Neuron (in vitro differentiated cells): ENCODE measurements around the gene EEF1G.
"Not testable (repeated sequence)": the region's sequence is repeated elsewhere in the genome, so short reads cannot be mapped to it uniquely, and the experiment has no call there.

Source experiments
- H2AFZ ChIP-seq: one replicate; pipeline ENCODE4 v1.6.1; 2013; ENCODE audit warnings: low read depth, mild to moderate bottlenecking, inconsistent platforms, low read length, moderate library complexity
- H3K27me3 ChIP-seq: one replicate; pipeline ENCODE4 v1.6.1; 2013; ENCODE audit warnings: low read length; ENCODE audit not compliant: insufficient read depth
- H3K36me3 ChIP-seq: one replicate; pipeline ENCODE4 v1.6.1; 2013; ENCODE audit warnings: low read length; ENCODE audit not compliant: insufficient read depth
- H3K4me1 ChIP-seq: one replicate; pipeline ENCODE4 v1.6.1; 2013; ENCODE audit warnings: low read length; ENCODE audit not compliant: insufficient read depth
- H3K4me3 ChIP-seq: 2 replicates; pipeline ENCODE4 v1.5.1; 2013; ENCODE audit warnings: mild to moderate bottlenecking, low read length, moderate library complexity
- H3K9me3 ChIP-seq: one replicate; pipeline ENCODE4 v1.6.1; 2013; ENCODE audit warnings: low read length

Gene EEF1G

DNA sequence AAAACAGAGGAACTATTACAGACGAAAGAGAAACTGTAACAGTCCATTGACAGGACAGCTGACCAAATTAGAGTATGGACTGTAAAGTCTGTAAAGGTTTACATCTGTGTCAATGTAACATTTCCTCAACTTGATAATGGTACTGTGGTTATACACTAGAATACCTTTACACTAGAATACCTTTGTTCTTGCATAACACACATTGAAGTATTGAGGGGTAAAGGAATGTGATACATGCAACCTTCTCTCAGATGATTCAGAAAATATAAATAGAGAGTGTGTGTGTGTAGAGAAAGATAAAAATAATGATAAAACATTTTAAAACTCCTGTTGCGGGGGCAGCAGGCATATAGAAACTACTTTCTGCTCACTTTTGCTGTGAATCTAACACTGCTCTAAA, 5.6 kb upstream of the EEF1G start:
- H3K36me3 ChIP-seq = peaks cover 52% of the 10 kb centered on the region
- H3K4me1 ChIP-seq = peaks cover 15% of the 10 kb centered on the region
- H3K4me3 ChIP-seq = no peak overlapping the region

DNA sequence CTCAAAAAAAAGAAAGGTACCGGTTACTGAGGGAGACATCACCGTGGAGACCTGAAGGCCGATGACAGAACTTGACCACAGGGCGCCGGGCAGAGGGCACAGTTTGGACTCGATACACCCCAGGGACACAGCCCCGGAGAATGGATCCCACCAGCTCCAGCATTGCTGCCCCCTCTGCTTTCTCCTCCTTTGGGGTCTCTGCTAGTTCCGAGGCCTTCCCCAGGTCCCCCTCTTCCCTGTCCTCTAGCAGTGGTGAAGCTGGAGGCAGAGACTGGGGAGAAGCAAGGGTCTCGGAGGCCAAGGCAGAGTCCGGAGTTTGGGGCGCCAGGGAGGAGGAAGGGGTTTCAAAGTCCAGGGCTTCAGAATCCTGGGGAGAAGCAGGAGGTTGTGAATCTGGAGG, 4.8 kb upstream of the EEF1G start:
- no peaks in the 10 kb centered on the region for H3K9me3 ChIP-seq
- H2AFZ ChIP-seq = no peak overlapping the region
- H3K4me1 ChIP-seq = peaks cover 17% of the 10 kb centered on the region
- no peaks in the 10 kb centered on the region for H3K27me3 ChIP-seq
- no peak overlapping the region for H3K4me3 ChIP-seq
- H3K36me3 ChIP-seq = peaks cover 46% of the 10 kb centered on the region

More for the DNA sequence above, 5.6 kb upstream of the EEF1G start:
- H3K27me3 ChIP-seq = no peaks in the 10 kb centered on the region
- no peaks in the 10 kb centered on the region for H3K9me3 ChIP-seq
- H2AFZ ChIP-seq = no peak overlapping the region

GRCh38 chr11:62577046-62577714, 3.5 kb upstream of the EEF1G start:
- Histone ChIP-seq H3K27me3 (no peaks in the 10 kb centered on the region), H3K4me1 (peaks cover 24% of the 10 kb centered on the region), H3K36me3 (peaks cover 40% of the 10 kb centered on the region), H2AFZ (no peak overlapping the region), H3K4me3 (no peak overlapping the region), H3K9me3 (no peaks in the 10 kb centered on the region)

DNA sequence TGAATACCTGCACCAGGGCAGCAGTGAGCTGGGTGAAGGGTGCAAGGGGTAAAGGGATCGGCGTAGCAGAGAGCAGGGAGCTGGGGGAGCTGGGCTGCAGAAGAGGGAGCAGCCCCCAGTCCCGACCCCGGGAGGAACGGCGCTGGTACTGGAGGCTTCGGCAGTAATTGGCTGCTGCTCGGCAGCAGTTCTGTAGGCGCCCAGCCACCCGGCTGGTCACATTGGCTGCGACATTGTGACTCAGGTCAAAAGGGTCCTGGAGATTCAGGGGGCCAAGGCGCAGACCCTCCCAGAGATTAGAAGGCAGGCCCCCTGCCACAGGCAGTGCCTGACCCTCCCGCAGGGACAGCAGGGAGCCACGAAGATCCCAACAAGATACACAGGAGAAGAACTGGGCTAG, 2.1 kb upstream of the EEF1G start:
- Histone ChIP-seq H2AFZ (no peak overlapping the region), H3K4me1 (peaks cover 29% of the 10 kb centered on the region), H3K36me3 (peaks cover 45% of the 10 kb centered on the region), H3K4me3 (no peak overlapping the region), H3K27me3 (no peaks in the 10 kb centered on the region), H3K9me3 (no peaks in the 10 kb centered on the region)

DNA sequence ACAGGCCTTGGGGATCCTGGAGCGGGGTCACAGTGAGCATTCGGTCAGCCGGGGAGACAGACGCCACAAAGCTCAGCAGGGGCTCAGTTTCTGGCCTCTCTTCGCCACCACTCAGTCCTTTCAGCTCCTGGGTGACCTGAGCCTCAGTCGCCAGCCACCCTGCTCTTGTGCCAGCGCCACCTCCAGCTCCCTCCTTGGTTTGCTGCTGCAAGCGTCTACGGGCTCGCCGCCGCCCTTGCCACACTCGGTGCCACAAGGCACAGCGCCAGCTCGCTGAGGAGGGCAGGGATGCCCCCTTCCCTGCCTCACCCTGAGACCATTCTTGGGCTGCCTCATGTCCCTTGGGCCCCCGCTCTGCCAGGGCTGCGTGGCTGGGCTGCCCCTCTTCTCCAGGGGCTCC, 1.5 kb upstream of the EEF1G start:
- Histone ChIP-seq H3K4me1 (peaks cover 29% of the 10 kb centered on the region), H3K27me3 (no peaks in the 10 kb centered on the region), H3K4me3 (no peak overlapping the region), H3K36me3 (peaks cover 51% of the 10 kb centered on the region), H3K9me3 (no peaks in the 10 kb centered on the region), H2AFZ (no peak overlapping the region)

GRCh38 chr11:62574363-62575071, 826 bp upstream of the EEF1G start:
- H3K9me3 ChIP-seq = no peaks in the 10 kb centered on the region
- peak overlapping the region; percentile 89 for H3K4me3 ChIP-seq
- peaks cover 54% of the 10 kb centered on the region for H3K36me3 ChIP-seq
- H2AFZ ChIP-seq = peak overlapping the region; percentile 13
- no peaks in the 10 kb centered on the region for H3K27me3 ChIP-seq
- H3K4me1 ChIP-seq = peaks cover 29% of the 10 kb centered on the region

GRCh38 chr11:62573006-62573591, 592 bp downstream of the EEF1G start:
- peaks cover 54% of the 10 kb centered on the region for H3K36me3 ChIP-seq
- no peaks in the 10 kb centered on the region for H3K9me3 ChIP-seq
- H3K27me3 ChIP-seq = no peaks in the 10 kb centered on the region
- H3K4me1 ChIP-seq = peaks cover 29% of the 10 kb centered on the region
- H3K4me3 ChIP-seq = peak overlapping the region; percentile 89
- peak overlapping the region; percentile 15 for H2AFZ ChIP-seq

DNA sequence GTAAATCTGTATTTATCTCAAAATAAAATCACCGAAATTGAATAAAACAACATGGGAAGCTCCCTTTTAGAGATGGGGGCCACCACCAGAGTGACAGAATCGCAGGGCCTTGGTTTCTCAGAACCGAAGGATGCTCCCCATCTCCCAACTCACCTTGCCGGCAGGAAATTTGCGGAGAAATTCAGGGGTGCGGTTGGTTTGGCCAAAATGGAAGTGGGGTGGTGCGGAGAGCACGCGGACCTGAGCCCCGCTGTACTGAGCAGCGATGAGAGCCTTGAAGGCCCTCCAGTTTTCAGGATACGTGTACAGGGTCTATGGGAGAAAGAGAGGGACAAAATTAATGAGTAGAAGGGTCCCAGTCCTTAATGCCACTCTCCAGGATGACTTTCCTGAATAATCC, 1.3 kb downstream of the EEF1G start:
- H3K4me1 ChIP-seq = peaks cover 29% of the 10 kb centered on the region
- peaks cover 56% of the 10 kb centered on the region for H3K36me3 ChIP-seq
- no peaks in the 10 kb centered on the region for H3K9me3 ChIP-seq
- no peaks in the 10 kb centered on the region for H3K27me3 ChIP-seq
- H3K4me3 ChIP-seq = peak overlapping the region; percentile 89
- no peak overlapping the region for H2AFZ ChIP-seq

DNA sequence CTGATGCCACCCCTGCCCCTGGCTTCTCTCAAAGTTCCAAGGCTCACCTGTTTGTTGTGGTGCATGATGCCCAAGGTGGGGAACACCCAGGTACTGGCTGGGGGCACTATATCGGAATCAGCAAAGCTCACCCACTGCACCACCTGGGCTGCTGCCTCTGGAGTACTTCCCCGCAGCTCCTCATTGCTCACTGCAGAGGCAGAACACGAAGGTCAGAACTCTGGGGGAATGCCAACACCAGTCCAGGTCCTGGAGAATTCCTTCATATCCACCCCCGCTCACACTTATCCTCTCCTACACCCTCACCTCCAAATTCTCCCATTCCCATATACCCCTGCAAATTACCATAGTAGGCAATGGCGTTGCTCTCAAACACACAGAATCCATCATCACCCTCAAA, 2.2 kb downstream of the EEF1G start:
- peaks cover 57% of the 10 kb centered on the region for H3K36me3 ChIP-seq
- H2AFZ ChIP-seq, H3K4me3 ChIP-seq, H3K9me3 ChIP-seq, H3K27me3 ChIP-seq: not testable (repeated sequence)
- peaks cover 29% of the 10 kb centered on the region for H3K4me1 ChIP-seq

GRCh38 chr11:62570903-62571302, 2.8 kb downstream of the EEF1G start:
- not testable (repeated sequence) for H3K27me3 ChIP-seq, H2AFZ ChIP-seq, H3K9me3 ChIP-seq, H3K4me3 ChIP-seq
- peaks cover 29% of the 10 kb centered on the region for H3K4me1 ChIP-seq
- peaks cover 57% of the 10 kb centered on the region for H3K36me3 ChIP-seq

DNA sequence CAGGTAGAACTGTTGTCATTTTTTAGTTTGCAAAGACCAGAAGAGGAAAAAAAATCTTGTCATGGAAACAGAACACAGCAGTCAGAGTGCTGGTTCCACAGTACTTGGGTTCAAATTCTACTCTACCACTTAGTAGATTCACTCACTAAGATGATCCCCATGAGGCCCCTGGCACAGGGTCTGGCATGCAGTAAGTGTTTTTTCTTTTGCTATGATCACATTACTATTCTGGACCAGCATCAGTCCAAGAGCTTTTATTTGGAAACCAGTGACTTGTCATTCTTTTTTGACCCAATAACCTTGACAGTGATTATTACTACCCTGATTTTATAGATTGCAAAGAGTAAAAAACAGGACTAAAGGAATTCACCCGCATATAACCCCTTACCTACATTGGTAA, 4.1 kb downstream of the EEF1G start:
- H3K36me3 ChIP-seq = peaks cover 63% of the 10 kb centered on the region
- no peaks in the 10 kb centered on the region for H3K27me3 ChIP-seq
- H3K9me3 ChIP-seq = no peaks in the 10 kb centered on the region
- H3K4me3 ChIP-seq = no peak overlapping the region
- H3K4me1 ChIP-seq = peaks cover 17% of the 10 kb centered on the region
- H2AFZ ChIP-seq = no peak overlapping the region

DNA sequence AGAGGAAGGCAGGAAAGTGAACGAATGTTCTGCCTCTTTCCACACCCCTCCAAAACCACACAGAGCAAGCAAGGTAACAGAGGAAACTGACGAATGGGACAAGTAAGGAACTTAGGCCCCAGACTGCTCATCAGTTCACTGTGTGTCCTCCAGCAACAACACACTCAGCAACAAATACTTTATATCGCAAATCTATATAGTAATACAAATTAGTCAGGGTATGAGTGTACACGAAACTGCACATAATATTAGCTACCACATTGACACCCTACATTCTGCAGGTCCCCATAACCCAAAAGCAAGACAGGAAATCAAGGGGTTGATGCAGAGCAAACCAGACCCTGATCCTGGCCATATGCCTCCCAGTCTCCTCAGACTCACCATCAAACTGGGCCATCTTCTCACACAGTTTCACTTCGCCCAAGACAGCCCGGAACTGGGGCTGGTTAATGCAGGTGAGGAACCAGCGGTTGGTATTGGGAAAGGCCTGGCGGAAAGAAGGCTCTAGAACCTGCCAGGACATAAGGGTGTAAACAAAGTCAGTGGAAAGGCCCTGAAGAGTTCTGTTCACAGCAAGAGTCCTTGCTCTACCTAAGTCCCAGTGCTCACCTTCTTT, 6.6 kb downstream of the EEF1G start:
- Histone ChIP-seq H3K4me3 (no peak overlapping the region), H3K36me3 (peaks cover 79% of the 10 kb centered on the region), H3K4me1 (peaks cover 5% of the 10 kb centered on the region), H2AFZ (no peak overlapping the region), H3K9me3 (no peaks in the 10 kb centered on the region), H3K27me3 (no peaks in the 10 kb centered on the region)

DNA sequence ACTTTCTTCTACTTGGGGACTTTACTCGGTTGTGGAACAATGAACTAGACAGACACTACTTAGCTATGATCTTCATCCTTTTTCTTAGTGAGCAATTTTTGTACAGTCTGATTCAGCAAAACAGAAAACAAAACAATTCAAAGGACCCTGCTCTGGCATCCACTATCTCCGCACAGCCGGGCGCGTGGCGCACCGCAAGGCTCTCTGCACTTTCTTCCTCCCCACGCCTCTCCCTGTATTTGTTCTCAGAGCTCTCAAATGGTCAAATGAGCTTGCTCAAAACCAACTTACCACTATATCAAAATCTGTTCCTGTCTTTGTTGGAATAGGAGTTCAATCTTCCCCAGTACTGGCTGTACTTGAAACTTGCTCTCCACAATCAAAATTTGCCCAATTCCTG, 7.4 kb downstream of the EEF1G start:
- no peaks in the 10 kb centered on the region for H3K4me1 ChIP-seq
- no peak overlapping the region for H2AFZ ChIP-seq
- H3K36me3 ChIP-seq = peaks cover 78% of the 10 kb centered on the region
- no peak overlapping the region for H3K4me3 ChIP-seq
- H3K9me3 ChIP-seq = no peaks in the 10 kb centered on the region
- no peaks in the 10 kb centered on the region for H3K27me3 ChIP-seq
